T47D (cell line): ENCODE results near the gene MAMDC2.

Source experiments
- DNase-seq, 2 experiments: peaks; one replicate each; pipeline versions ENCODE4 v3.0.0 to v3.0.0-alpha.2; 2011 to 2012; ENCODE audit warnings: low read depth in 1 of 2, low spot score in 1 of 2
- JUND ChIP-seq: IDR thresholded peaks from 2 replicates; pipeline ENCODE4 v1.6.1; 2012; ENCODE audit warnings: low read depth
- in situ Hi-C: cut with HindIII; loops from 2 replicates; pipeline ENCODE4 v1.10.0; 2016; ENCODE audit warnings: low sequenced_read_pairs, low pct_unique_long_range_greater_than_20kb

MAMDC2 gene

GRCh38 chr9:70121818-70122436, 78.3 kb downstream of the MAMDC2 start:
- in situ Hi-C loops: no loop called here
- no peak for DNase-seq
- no peak for TF ChIP-seq JUND

DNA sequence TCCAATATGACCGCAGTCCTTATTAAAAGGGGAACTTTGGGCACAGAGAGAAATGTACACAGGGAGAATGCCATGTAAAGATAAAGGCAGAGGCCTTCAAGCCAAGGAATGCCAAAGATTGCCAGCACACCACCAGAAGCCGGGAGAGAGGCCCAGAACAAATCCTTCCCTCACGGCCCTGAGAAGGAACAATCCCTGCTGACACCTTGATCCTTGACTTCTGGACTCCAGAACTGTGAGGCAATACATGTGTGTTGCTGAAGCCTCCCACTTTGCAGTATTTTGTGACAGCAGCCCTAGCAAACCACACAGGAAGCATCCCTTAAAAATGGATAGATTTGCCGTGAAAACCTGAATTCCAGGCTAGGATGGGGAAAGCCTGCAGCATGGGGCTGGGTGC, 80.0 kb downstream of the MAMDC2 start:
- TF ChIP-seq JUND: no peak
- DNase-seq: no peak
- in situ Hi-C loops: no loop called here

GRCh38 chr9:70125621-70126263, 82.1 kb downstream of the MAMDC2 start:
- no peak for DNase-seq
- no peak for TF ChIP-seq JUND
- in situ Hi-C loops: no loop called here

GRCh38 chr9:70127036-70127435, 83.4 kb downstream of the MAMDC2 start:
- in situ Hi-C loops: no loop called here
- no peak for TF ChIP-seq JUND
- no peak for DNase-seq

DNA sequence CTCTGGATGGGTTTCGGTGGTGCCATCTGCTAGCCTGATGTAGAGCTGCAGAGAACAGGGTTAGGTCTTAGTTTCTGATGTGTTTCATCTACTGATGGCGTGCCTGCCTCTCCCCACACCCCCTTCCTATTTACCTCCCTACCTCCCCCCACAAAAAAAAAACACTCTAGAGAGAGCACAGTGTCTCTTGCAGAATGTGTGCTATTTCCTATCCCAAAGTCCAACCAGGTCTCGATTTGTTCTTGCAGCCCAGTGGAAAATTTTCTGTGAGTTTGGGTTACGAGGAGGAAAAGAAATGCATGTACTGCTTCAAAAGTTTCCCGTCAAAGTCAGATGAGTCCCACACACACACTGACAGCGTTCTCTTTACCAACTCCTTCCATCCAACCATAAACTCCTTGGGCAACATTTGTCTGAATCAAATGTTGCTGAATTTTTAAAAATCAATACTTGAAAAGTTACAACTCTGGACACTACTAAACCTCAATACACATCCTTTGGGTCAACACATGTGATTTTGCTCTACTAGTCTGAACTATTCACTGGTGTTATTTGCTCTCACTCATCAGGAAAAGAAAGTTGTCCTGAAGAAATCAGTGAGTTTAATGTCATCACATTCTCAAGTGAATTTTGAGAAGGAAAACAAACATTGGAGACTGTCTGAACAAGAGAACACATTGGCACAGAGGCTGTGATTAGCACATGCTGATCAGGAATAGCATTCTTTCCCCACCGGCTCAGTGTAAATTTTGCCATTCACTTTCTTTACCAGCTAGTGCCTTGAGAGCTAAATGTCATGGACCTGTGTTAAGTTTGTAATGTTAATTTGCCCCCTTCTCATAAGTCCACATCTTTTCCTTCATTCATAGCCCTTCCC, 84.1 kb downstream of the MAMDC2 start:
- TF ChIP-seq JUND: no peak
- in situ Hi-C loops: no loop called here
- DNase-seq: no peak

- in situ Hi-C loops: no loop called here
- peak in 1 of 2 experiments; percentile 11 for DNase-seq
- no peak for TF ChIP-seq JUND
Measured at GRCh38 chr9:70130266-70130665, 86.6 kb downstream of the MAMDC2 start.

GRCh38 chr9:70131296-70131695, 87.6 kb downstream of the MAMDC2 start:
- no peak for TF ChIP-seq JUND
- DNase-seq: no peak
- in situ Hi-C loops: no loop called here

DNA sequence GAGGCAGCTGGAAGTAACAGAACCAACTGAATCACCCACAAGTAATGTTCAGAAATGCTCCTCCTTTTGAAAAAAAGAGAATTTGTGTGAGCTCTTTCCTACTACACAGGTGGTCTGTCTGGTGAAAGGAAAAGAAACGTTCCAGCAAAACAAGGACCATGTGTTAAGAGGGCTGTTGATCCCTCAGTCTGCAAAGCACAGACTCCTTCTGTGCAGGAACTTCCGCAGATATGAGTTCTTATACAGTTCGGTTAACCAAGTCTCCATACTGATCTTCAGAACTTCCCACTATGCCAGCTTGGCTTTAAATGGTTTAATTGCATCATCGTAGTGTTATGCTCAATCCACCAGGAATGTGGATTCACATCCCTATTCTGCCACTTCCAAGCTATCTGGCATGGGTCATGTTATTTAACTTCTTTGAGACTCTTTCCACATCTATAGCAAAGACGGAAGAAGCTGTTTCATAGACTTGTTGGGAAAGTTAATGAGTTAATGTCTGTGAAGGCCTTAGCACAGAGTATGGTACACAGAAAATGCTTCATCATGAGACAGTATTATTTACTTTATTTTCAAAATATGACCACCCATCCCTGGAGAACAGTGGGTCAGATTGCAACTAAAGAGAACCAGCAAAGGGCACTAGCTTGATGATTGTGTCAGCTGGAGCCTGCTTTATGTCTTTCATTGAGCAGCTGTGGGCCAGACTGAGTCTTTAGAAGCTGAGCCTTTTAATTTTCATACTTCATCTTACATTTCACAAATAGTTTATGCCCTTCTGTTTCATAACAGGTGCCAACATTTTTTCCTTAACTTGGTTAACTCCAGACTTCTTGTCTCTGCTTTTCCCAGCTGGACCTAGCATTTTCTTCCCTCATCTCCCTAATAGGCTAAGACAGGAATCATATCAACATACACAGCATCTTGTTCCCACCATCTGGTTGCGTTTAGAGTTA, 89.9 kb downstream of the MAMDC2 start:
- in situ Hi-C loops: no loop called here
- DNase-seq: no peak
- no peak for TF ChIP-seq JUND

DNA sequence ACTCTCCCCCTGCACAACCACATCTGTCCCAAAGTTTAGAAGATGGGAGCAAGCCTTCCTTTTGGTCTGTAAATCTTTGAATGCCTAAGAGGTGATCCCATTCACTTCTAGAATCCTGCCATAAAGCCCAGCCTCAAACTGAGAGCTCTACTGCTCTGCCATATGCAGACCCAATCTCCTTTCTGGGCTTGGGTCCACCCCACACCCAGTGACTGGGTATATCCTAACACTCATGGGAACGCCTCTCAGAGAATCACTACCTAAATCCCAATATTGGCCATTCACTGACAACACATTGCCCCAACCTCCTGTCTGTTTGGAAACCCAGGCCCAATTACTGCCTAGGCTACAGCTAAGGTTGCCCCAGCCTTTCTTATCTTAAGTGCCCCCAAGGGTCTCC, 90.7 kb downstream of the MAMDC2 start:
- TF ChIP-seq JUND: no peak
- no peak for DNase-seq
- in situ Hi-C loops: no loop called here

- in situ Hi-C loops: no loop called here
- no peak for DNase-seq
- TF ChIP-seq JUND: no peak
Measured at GRCh38 chr9:70135176-70135575, 91.5 kb downstream of the MAMDC2 start.

GRCh38 chr9:70136632-70137031, 93.0 kb downstream of the MAMDC2 start:
- TF ChIP-seq JUND: no peak
- DNase-seq: no peak
- in situ Hi-C loops: no loop called here

DNA sequence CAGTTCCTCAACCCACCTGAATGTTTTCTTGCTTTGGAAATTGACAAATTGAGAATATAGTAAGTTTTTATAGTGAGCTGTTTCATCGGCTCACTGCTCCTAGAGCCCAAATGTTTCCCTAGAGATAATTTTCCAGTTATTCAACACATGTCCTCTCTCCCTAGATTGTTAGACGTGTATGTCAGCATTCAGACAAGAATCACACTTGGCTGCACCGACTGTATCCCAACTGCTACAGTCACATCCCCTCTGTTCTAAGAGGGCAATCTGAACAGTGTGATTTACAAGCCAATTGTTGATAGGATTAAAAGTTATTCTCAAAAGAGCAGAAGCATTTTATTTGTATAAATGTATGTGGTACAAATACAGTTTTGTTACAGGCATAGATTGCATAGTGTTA, 93.9 kb downstream of the MAMDC2 start:
- in situ Hi-C loops: no loop called here
- no peak for DNase-seq
- no peak for TF ChIP-seq JUND
